Heart right ventricle (tissue), 16 donors: ENCODE results near the gene GPATCH8. TPM values are rescaled to one million over a fixed set of nuclear protein-coding genes. Genes with fewer than 3 reads are reported as not detected.

Experiments used
- ATAC-seq, 8 donors: fragments of 200-7000 bp; cut with Tn5 transposase; one replicate each; pipeline ENCODE4 v1.9.1; 2020; ENCODE audit warnings: mild to moderate bottlenecking in 8 of 8, moderate library complexity in 8 of 8, moderate number of reproducible peaks in 1 of 8
- DNase-seq, 2 donors: peaks; one replicate each; pipeline ENCODE4 v3.0.0-alpha.2; 2020
- H3K27ac ChIP-seq, 10 donors: fragments of 200-600 bp; sonication (generic) in 2 of 10; one replicate each; pipeline versions ENCODE4 v1.5.0 to v1.8.0; 2020 to 2022; ENCODE audit warnings: mild to moderate bottlenecking in 3 of 10
- H3K27me3 ChIP-seq, 7 donors: fragments of 200-600 bp; one replicate each; pipeline ENCODE4 v1.8.0; 2021 to 2022; ENCODE audit warnings: mild to moderate bottlenecking in 2 of 7
- H3K36me3 ChIP-seq, 9 donors: fragments of 200-600 bp; sonication (generic) in 1 of 9; one replicate each; pipeline versions ENCODE4 v1.5.0 to v1.8.0; 2020 to 2022; ENCODE audit warnings: mild to moderate bottlenecking in 2 of 9
- H3K4me1 ChIP-seq, 9 donors: fragments of 200-600 bp; sonication (generic) in 1 of 9; one replicate each; pipeline versions ENCODE4 v1.5.0 to v1.8.0; 2020 to 2022; ENCODE audit warnings: mild to moderate bottlenecking in 4 of 9
- H3K4me3 ChIP-seq, 10 donors: fragments of 200-600 bp; sonication (generic) in 2 of 10; one replicate each; pipeline versions ENCODE4 v1.5.0 to v1.8.0; 2020 to 2022; ENCODE audit warnings: mild to moderate bottlenecking in 7 of 10, moderate library complexity in 2 of 10
- H3K9me3 ChIP-seq, 11 donors: fragments of 200-600 bp in 10 of 11; sonication (generic) in 2 of 11; one replicate each; pipeline versions ENCODE4 v1.5.0 to v1.8.0; 2013 to 2022; ENCODE audit warnings: mild to moderate bottlenecking in 2 of 11, control low read depth in 1 of 11, moderate library complexity in 1 of 11
- CTCF ChIP-seq, 9 donors: fragments of 200-600 bp; sonication (generic) in 2 of 9; IDR thresholded peaks; one replicate each; pipeline versions ENCODE4 v1.5.0 to v1.8.0; 2021 to 2022; ENCODE audit warnings: antibody characterized with exemption in 9 of 9, mild to moderate bottlenecking in 5 of 9, moderate library complexity in 1 of 9
- WGBS, 2 donors: extraction: QIAGEN DNeasy Blood & Tissue Kit; methylation state at CpG; one replicate each; pipeline ENCODE4 v1.1.7; 2013; ENCODE audit warnings: inconsistent platforms in 1 of 2; 5-methylcytosine and 5-hydroxymethylcytosine counted together
- intact Hi-C, 10 donors: fragments of 100-400 bp; cut with DNase I; formaldehyde crosslinking; loops; one replicate each; pipeline versions ENCODE4 v1.11.1 to v1.14.2; 2022
- polyA plus RNA-seq, 2 donors: library from polyadenylated mRNA; stranded (reverse); fragments of 200-250 nt; gene quantifications; one replicate each; pipeline ENCODE4 v1.2.3, GENCODE V29; 2013
- total RNA-seq, 10 donors: library from RNA; stranded (reverse); fragmentation: NEBNext Ultra II Directional in 3 of 10; extraction: Animal tissue kit (Norgen Biotek cat#: 25700) in 3 of 10; gene quantifications; one replicate each; pipeline versions ENCODE4 v1.2.1 to v1.2.4, GENCODE V29; 2021 to 2023
- donor health status: Arrhythmogenic right ventricular cardiomyopathy.
- donor health status: ischemic (EF 13 %, LVEDD 7.1; RV severe dilation, severe dysfunction).
- donor health status: healthy with polysubstance abuse.
- donor health status: DM: no; HTN: yes; CAD: no.
- donor health status: DM: no; HTN: no; CAD: no.
- donor health status: ischemic (EF 25% LVEDD 6.9; RV normal size, moderate dysfunction).
- donor health status: ischemic (EF 25% LVEDD 5.7; RV mildly dilated, moderate dysfunction).
- donor health status: healthy.
- donor health status: DM: yes; HTN: yes; CAD: no.
- donor health status: Ischemic cardiomyopathy.
- donor health status: ischemic (EF 35%, LVEDD 5.7; RV mildly dilated, moderate dysfunction).
- donor health status: nonischemic (EF 11% LVEDD 7.7; RV severe dilation, severe dysfunction).
- donor health status: DM: yes; HTN: yes; CAD: no.
- donor health status: PGD.
- donor health status: ischemic (EF 29% LVEDD 5.4; RV normal size, mild dysfunction).
- donor health status: nonischemic (EF 23%, LVEDD 6.1; RV moderate dilation, normal function).

GPATCH8 gene
- total and polyA plus RNA-seq, 12 donors = 5.8 to 25.1 (median 22.0) TPM

- H3K36me3 ChIP-seq = no peaks in the 10 kb centered on the region
- peaks cover 0 to 32% (median 17%) of the 10 kb centered on the region in 9 donors for H3K4me1 ChIP-seq
- H3K27me3 ChIP-seq = peaks cover 0 to 24% (median 0%) of the 10 kb centered on the region in 7 donors
- intact Hi-C loops = no loop called here
- H3K4me3 ChIP-seq = no peak overlapping the region
- no peaks in the 10 kb centered on the region for H3K9me3 ChIP-seq
- H3K27ac ChIP-seq = no peak overlapping the region
- TF ChIP-seq CTCF (IDR thresholded peaks at IDR 0.05) = no peak
- ATAC-seq (no peak), DNase-seq (no peak)
- 91 to 93% methylated on average over 14 of the region's 14 CpGs for WGBS, 2 donors
Measured at GRCh38 chr17:44359458-44360143, 143.6 kb downstream of the GPATCH8 start.

- H3K4me1 ChIP-seq = peaks cover 0 to 29% (median 16%) of the 10 kb centered on the region in 9 donors
- H3K27me3 ChIP-seq = peaks cover 0 to 23% (median 0%) of the 10 kb centered on the region in 7 donors
- no peak overlapping the region for H3K4me3 ChIP-seq
- DNase-seq = no peak
- no peaks in the 10 kb centered on the region for H3K9me3 ChIP-seq
- no peak for ATAC-seq
- TF ChIP-seq CTCF (IDR thresholded peaks at IDR 0.05) = no peak
- H3K27ac ChIP-seq = no peak overlapping the region
- no peaks in the 10 kb centered on the region for H3K36me3 ChIP-seq
- intact Hi-C loops = no loop called here
- 78 to 82% methylated on average over 6 of the region's 6 CpGs for WGBS, 2 donors
Measured at GRCh38 chr17:44359006-44359405, 144.2 kb downstream of the GPATCH8 start.

GRCh38 chr17:44358066-44358465 lies 145.1 kb downstream of the GPATCH8 start:
- H3K36me3 ChIP-seq = peaks cover 0 to 2% (median 0%) of the 10 kb centered on the region in 9 donors
- H3K4me3 ChIP-seq = no peak overlapping the region
- TF ChIP-seq CTCF (IDR thresholded peaks at IDR 0.05) = no peak
- H3K9me3 ChIP-seq = no peaks in the 10 kb centered on the region
- intact Hi-C loops = no loop called here
- peaks cover 0 to 25% (median 11%) of the 10 kb centered on the region in 9 donors for H3K4me1 ChIP-seq
- 94 to 97% methylated on average over 9 of the region's 9 CpGs for WGBS, 2 donors
- no peak for DNase-seq
- H3K27me3 ChIP-seq = peaks cover 0 to 19% (median 0%) of the 10 kb centered on the region in 7 donors
- H3K27ac ChIP-seq = no peak overlapping the region
- no peak for ATAC-seq

GRCh38 chr17:44356241-44356640 lies 147.0 kb downstream of the GPATCH8 start:
- DNase-seq = no peak
- H3K9me3 ChIP-seq = no peaks in the 10 kb centered on the region
- 94 to 95% methylated on average over 11 of the region's 11 CpGs for WGBS, 2 donors

More at GRCh38 chr17:44356241-44356640, 147.0 kb downstream of the GPATCH8 start:
- ATAC-seq = no peak
- H3K4me3 ChIP-seq = no peak overlapping the region
- no peak overlapping the region for H3K27ac ChIP-seq
- TF ChIP-seq CTCF (IDR thresholded peaks at IDR 0.05) = no peak
- intact Hi-C loops = no loop called here
- H3K4me1 ChIP-seq = peaks cover 0 to 6% (median 0%) of the 10 kb centered on the region in 9 donors
- H3K27me3 ChIP-seq = peaks cover 0 to under 1% (median 0%) of the 10 kb centered on the region in 7 donors
- peaks cover 0 to 20% (median 16%) of the 10 kb centered on the region in 9 donors for H3K36me3 ChIP-seq
